Naive thymus-derived CD4-positive, alpha-beta T cell (primary cell): ENCODE data around the gene MYOM1. TPM values are rescaled to one million over a fixed set of nuclear protein-coding genes. Genes with fewer than 3 reads are reported as not detected.

Experiments
- ATAC-seq: fragments of 150-1000 bp; cut with Tn5 transposase; 2 replicates; pipeline ENCODE4 v1.10.0; 2021; ENCODE audit warnings: mild to moderate bottlenecking, moderate library complexity
- CTCF ChIA-PET: fragments of 350-600 bp; sonication (Branson Sonifier 250); formaldehyde crosslinking; loops from one replicate; lab custom pipeline; 2021; ENCODE audit warnings: antibody characterized with exemption; lab: Charles Lee
- POLR2A ChIA-PET: fragments of 350-600 bp; sonication (Branson Sonifier 250); formaldehyde crosslinking; loops from one replicate; lab custom pipeline; 2021; ENCODE audit warnings: antibody characterized with exemption, inconsistent platforms; lab: Charles Lee
- DNase-seq, 9 donors: peaks; one replicate each; pipeline versions ENCODE4 v3.0.0 to v3.0.0-alpha.2; 2020 to 2022; ENCODE audit warnings: mixed read lengths in 1 of 9
- H3K27ac ChIP-seq: one replicate; pipeline ENCODE4 v1.7.0; 2013; ENCODE audit warnings: mild to moderate bottlenecking, low read depth, low read length, moderate library complexity
- H3K27me3 ChIP-seq, 2 donors: one replicate each; pipeline ENCODE4 v1.7.0; 2013; ENCODE audit warnings: low read length in 2 of 2, mild to moderate bottlenecking in 2 of 2, moderate library complexity in 2 of 2; ENCODE audit not compliant: control insufficient read depth in 2 of 2, insufficient read depth in 2 of 2
- H3K36me3 ChIP-seq, 3 experiments: 1 replicate in 2 of 3; 2 replicates in 1 of 3; pipeline ENCODE4 v1.7.0; 2013; ENCODE audit warnings: low read length in 3 of 3, mild to moderate bottlenecking in 3 of 3, moderate library complexity in 1 of 3; ENCODE audit not compliant: insufficient read depth in 3 of 3, control insufficient read depth in 2 of 3
- H3K4me1 ChIP-seq, 2 donors: one replicate each; pipeline ENCODE4 v1.7.0; 2013; ENCODE audit warnings: low read length in 2 of 2, mild to moderate bottlenecking in 2 of 2, moderate library complexity in 1 of 2; ENCODE audit not compliant: control insufficient read depth in 2 of 2, insufficient read depth in 2 of 2
- H3K4me3 ChIP-seq: 2 replicates; pipeline ENCODE4 v1.7.0; 2013; ENCODE audit warnings: mild to moderate bottlenecking, low read length
- H3K9me3 ChIP-seq, 3 experiments: 1 replicate in 2 of 3; 2 replicates in 1 of 3; pipeline ENCODE4 v1.7.0; 2013; ENCODE audit warnings: low read length in 3 of 3; ENCODE audit not compliant: control insufficient read depth in 2 of 3
- H3K27ac Mint-ChIP-seq, 9 donors: one replicate each; pipeline ENCODE4 v1.8.0; 2020 to 2022; ENCODE audit warnings: mixed read lengths in 9 of 9, mild to moderate bottlenecking in 8 of 9, moderate library complexity in 5 of 9, inconsistent platforms in 2 of 9
- H3K27me3 Mint-ChIP-seq, 5 donors: one replicate each; pipeline ENCODE4 v1.8.0; 2021 to 2022; ENCODE audit warnings: mixed read lengths in 5 of 5, mild to moderate bottlenecking in 1 of 5
- H3K36me3 Mint-ChIP-seq, 5 donors: one replicate each; pipeline ENCODE4 v1.8.0; 2020 to 2022; ENCODE audit warnings: mixed read lengths in 5 of 5, mild to moderate bottlenecking in 3 of 5, inconsistent platforms in 1 of 5
- H3K4me1 Mint-ChIP-seq, 7 donors: one replicate each; pipeline ENCODE4 v1.8.0; 2020 to 2022; ENCODE audit warnings: mixed read lengths in 7 of 7, mild to moderate bottlenecking in 3 of 7, inconsistent platforms in 1 of 7
- H3K4me3 Mint-ChIP-seq, 10 donors: one replicate each; pipeline ENCODE4 v1.8.0; 2020 to 2022; ENCODE audit warnings: mild to moderate bottlenecking in 10 of 10, mixed read lengths in 10 of 10, moderate library complexity in 6 of 10, inconsistent platforms in 2 of 10
- H3K9me3 Mint-ChIP-seq, 11 donors: one replicate each; pipeline ENCODE4 v1.8.0; 2020 to 2022; ENCODE audit warnings: mixed read lengths in 11 of 11, mild to moderate bottlenecking in 4 of 11, inconsistent platforms in 1 of 11, moderate library complexity in 1 of 11
- intact Hi-C, 2 donors: fragments of 100-400 bp; cut with micrococcal nuclease; formaldehyde crosslinking; loops; one replicate each; pipeline ENCODE4 v1.15.1; 2023
- polyA plus RNA-seq, 2 donors: library from polyadenylated mRNA; unstranded; fragments of 300-500 nt; fragmentation: Illumina TruSeq; gene quantifications; one replicate each; pipeline ENCODE4 v1.2.3, GENCODE V29; 2021
- total RNA-seq, 6 experiments: library from RNA in 5 of 6; stranded (reverse) in 5 of 6; gene quantifications; 1 replicate in 5 of 6; 2 replicates in 1 of 6; pipeline ENCODE4 v1.2.3 and lab custom pipeline; 2021 to 2026

MYOM1 gene
- total and polyA plus RNA-seq, 7 experiments from 2014 or later = 0.83 to 6.7 (median 1.9) TPM

- no peak for ATAC-seq
Observed at GRCh38 chr18:3104190-3105054, 115.3 kb downstream of the MYOM1 start.

GRCh38 chr18:3103576-3103975 is 116.2 kb downstream of the MYOM1 start:
- intact Hi-C loops = no loop called here
- ATAC-seq = no peak
- Mint-ChIP-seq H3K4me3 (no peak overlapping the region), H3K4me1 (peaks cover 0 to 11% (median 5%) of the 10 kb centered on the region in 7 donors), H3K27ac (no peak overlapping the region), H3K27me3 (peaks cover 0 to 2% (median 0%) of the 10 kb centered on the region in 5 donors), H3K9me3 (no peaks in the 10 kb centered on the region), H3K36me3 (peaks cover 0 to 23% (median 7%) of the 10 kb centered on the region in 5 donors)
- CTCF ChIA-PET = no interaction called here
- Histone ChIP-seq H3K36me3 (no peaks in the 10 kb centered on the region), H3K27ac (no peak overlapping the region), H3K4me1 (peaks cover 0 to under 1% of the 10 kb centered on the region in 2 donors), H3K27me3 (no peaks in the 10 kb centered on the region), H3K4me3 (no peak overlapping the region), H3K9me3 (no peaks in the 10 kb centered on the region)
- POLR2A ChIA-PET = no interaction called here
- no peak for DNase-seq

More at GRCh38 chr18:3104190-3105054, 115.3 kb downstream of the MYOM1 start:
- no peak for DNase-seq
- Mint-ChIP-seq H3K4me3 (no peak overlapping the region), H3K36me3 (peaks cover 0 to 20% (median 7%) of the 10 kb centered on the region in 5 donors), H3K9me3 (no peaks in the 10 kb centered on the region), H3K27me3 (peaks cover 0 to 2% (median 0%) of the 10 kb centered on the region in 5 donors), H3K4me1 (peaks cover 0 to 4% (median 0%) of the 10 kb centered on the region in 7 donors), H3K27ac (no peak overlapping the region)
- no peak overlapping the region for H3K27ac ChIP-seq
- H3K27me3 ChIP-seq = no peaks in the 10 kb centered on the region
- H3K4me1 ChIP-seq = no peaks in the 10 kb centered on the region
- H3K4me3 ChIP-seq = no peak overlapping the region
- CTCF ChIA-PET = no interaction called here
- H3K36me3 ChIP-seq = no peaks in the 10 kb centered on the region
- intact Hi-C loops = no loop called here
- H3K9me3 ChIP-seq = no peaks in the 10 kb centered on the region
- POLR2A ChIA-PET = no interaction called here

- H3K4me1 Mint-ChIP-seq = peaks cover under 1 to 14% (median 6%) of the 10 kb centered on the region in 7 donors
- H3K4me3 ChIP-seq = no peak overlapping the region
- ATAC-seq (no peak), DNase-seq (no peak)
- no peak overlapping the region for H3K27ac Mint-ChIP-seq
- no peak overlapping the region for H3K27ac ChIP-seq
- ChIA-PET CTCF (no interaction called here), POLR2A (no interaction called here)
- H3K9me3 ChIP-seq = no peaks in the 10 kb centered on the region
- H3K27me3 ChIP-seq = no peaks in the 10 kb centered on the region
- H3K27me3 Mint-ChIP-seq = peaks cover 0 to 2% (median 0%) of the 10 kb centered on the region in 5 donors
- H3K4me1 ChIP-seq = peaks cover 0 to 4% of the 10 kb centered on the region in 2 donors
- H3K4me3 Mint-ChIP-seq = no peak overlapping the region
- H3K9me3 Mint-ChIP-seq = no peaks in the 10 kb centered on the region
- no peaks in the 10 kb centered on the region for H3K36me3 ChIP-seq
- intact Hi-C loops = no loop called here
- H3K36me3 Mint-ChIP-seq = peaks cover 0 to 23% (median 7%) of the 10 kb centered on the region in 5 donors
Observed at GRCh38 chr18:3102983-3103382, 116.8 kb downstream of the MYOM1 start.

DNA sequence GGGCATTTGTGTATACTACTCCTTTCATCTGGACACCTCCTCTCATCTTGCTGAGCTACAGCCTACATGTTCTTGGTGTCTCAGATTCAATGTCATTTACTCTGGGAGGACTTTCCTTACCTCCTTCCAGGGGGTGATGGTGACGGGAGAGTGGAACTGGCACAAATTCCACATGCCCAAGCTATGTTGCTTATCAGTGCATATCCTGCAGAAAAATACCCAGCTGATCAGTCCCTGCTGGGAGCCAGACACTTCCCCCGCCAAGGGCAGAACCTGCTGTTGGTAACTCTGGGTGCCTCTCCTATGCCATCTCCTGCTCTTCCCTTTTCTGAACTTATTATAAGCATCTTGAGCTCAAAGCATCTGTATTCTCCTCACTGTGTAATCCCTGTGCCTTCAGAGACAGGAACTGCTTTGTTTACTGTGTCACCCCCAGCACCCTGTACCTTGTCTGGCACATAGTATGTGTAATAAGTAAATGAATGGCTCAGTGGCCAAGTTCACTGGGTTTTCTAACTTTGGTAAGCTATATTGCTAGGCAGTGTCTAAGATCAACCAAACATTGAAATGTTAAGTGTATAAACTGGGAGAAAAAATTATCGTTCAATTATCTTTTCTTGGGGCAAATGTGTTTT is 119.2 kb downstream of the MYOM1 start:
- Histone ChIP-seq H3K36me3 (no peaks in the 10 kb centered on the region), H3K27me3 (no peaks in the 10 kb centered on the region), H3K4me1 (peaks cover 13 to 20% of the 10 kb centered on the region in 2 donors), H3K9me3 (no peaks in the 10 kb centered on the region), H3K4me3 (no peak overlapping the region), H3K27ac (no peak overlapping the region)
- POLR2A ChIA-PET = interaction anchor here (0.5 kb wide), 1 partner anchor 10 kb away, joined by 3 read pairs; no protein-coding TSS in a partner anchor
- intact Hi-C loops = loop anchor here in 1 of 2 donors (2.0 kb wide), 1 partner anchor 28 kb away; no protein-coding TSS in a partner anchor
- CTCF ChIA-PET = no interaction called here
- peaks cover 0 to 23% (median 7%) of the 10 kb centered on the region in 5 donors for H3K36me3 Mint-ChIP-seq
- DNase-seq (no peak), ATAC-seq (no peak)
- H3K9me3 Mint-ChIP-seq = no peaks in the 10 kb centered on the region
- H3K27ac Mint-ChIP-seq = no peak overlapping the region
- peaks cover 15 to 38% (median 28%) of the 10 kb centered on the region in 7 donors for H3K4me1 Mint-ChIP-seq
- H3K4me3 Mint-ChIP-seq = no peak overlapping the region
- H3K27me3 Mint-ChIP-seq = peaks cover 0 to 2% (median 0%) of the 10 kb centered on the region in 5 donors

DNA sequence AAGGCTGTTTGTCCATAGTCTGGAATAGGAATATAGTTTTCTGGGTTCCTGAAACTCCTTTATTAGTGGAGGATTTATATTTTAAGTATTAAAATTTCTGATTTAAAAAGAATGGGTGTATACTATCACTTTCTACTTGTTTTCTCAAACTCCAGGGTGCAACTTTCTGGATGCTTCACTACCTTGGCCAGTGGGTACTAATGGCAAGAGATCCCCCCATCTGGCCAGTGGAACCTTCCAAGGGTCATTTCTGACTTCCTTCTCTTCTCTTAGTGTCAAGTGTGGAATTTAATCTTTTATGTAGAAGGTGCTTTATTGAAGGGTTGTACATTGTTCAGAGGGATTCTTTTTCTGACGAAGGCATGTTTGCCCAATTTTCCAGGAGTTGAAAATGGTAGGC is 120.4 kb downstream of the MYOM1 start:
- peak overlapping the region in 1 of 9 donors; percentile 11 for H3K27ac Mint-ChIP-seq
- ChIA-PET POLR2A (no interaction called here), CTCF (no interaction called here)
- H3K4me1 Mint-ChIP-seq = peaks cover 17 to 40% (median 28%) of the 10 kb centered on the region in 7 donors
- intact Hi-C loops = no loop called here
- H3K36me3 Mint-ChIP-seq = peaks cover 0 to 23% (median 7%) of the 10 kb centered on the region in 5 donors
- Histone ChIP-seq H3K27me3 (no peaks in the 10 kb centered on the region), H3K4me1 (peaks cover 13 to 20% of the 10 kb centered on the region in 2 donors), H3K4me3 (no peak overlapping the region), H3K9me3 (no peaks in the 10 kb centered on the region), H3K27ac (no peak overlapping the region), H3K36me3 (no peaks in the 10 kb centered on the region)
- H3K27me3 Mint-ChIP-seq = peaks cover 0 to under 1% (median 0%) of the 10 kb centered on the region in 5 donors
- no peak overlapping the region for H3K4me3 Mint-ChIP-seq
- H3K9me3 Mint-ChIP-seq = no peaks in the 10 kb centered on the region
- no peak for ATAC-seq
- no peak for DNase-seq

DNA sequence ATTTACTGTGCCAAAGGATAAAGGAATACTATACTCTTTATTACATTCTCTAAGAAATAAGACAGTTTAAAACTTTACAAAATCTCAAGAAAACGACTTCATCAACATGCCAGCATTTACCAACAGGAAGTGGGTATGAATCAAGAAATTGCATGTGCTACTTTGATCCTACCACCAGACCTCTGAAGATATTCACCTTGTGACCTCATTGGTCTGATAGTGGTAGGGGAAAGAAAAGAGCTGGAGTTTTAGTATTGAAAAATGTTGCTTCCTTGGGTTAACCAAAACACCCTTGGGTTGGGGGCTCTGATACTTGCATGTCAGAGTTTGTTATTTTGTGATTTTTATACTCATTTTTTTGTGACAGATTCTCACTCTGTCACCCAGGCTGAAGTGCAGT is 122.7 kb downstream of the MYOM1 start:
- H3K4me3 Mint-ChIP-seq = peak overlapping the region in 9 of 10 donors; percentile 4 to 75 (median 57)
- H3K27me3 Mint-ChIP-seq = no peaks in the 10 kb centered on the region
- peak overlapping the region in 8 of 9 donors; percentile 7 to 94 (median 84) for H3K27ac Mint-ChIP-seq
- ATAC-seq (peak; percentile 95), DNase-seq (peak in 7 of 9 donors; percentile 62 to 87 (median 83))
- peaks cover 0 to 16% (median 2%) of the 10 kb centered on the region in 5 donors for H3K36me3 Mint-ChIP-seq
- Histone ChIP-seq H3K9me3 (no peaks in the 10 kb centered on the region), H3K27ac (no peak overlapping the region), H3K36me3 (no peaks in the 10 kb centered on the region), H3K4me1 (peaks cover 13 to 20% of the 10 kb centered on the region in 2 donors), H3K4me3 (no peak overlapping the region), H3K27me3 (no peaks in the 10 kb centered on the region)
- intact Hi-C loops = loop anchor here in 1 of 2 donors (1.0 kb wide), 2 partner anchors 9 to 36 kb away; no protein-coding TSS in a partner anchor
- no peaks in the 10 kb centered on the region for H3K9me3 Mint-ChIP-seq
- ChIA-PET CTCF (interaction anchor here (0.6 to 2.2 kb wide), 8 partner anchors 9 to 135 kb away, joined by 3 to 11 read pairs (median 4); no protein-coding TSS in a partner anchor), POLR2A (interaction anchor here (1.0 to 1.8 kb wide), 4 partner anchors 9 to 35 kb away, joined by 3 to 12 read pairs (median 4); no protein-coding TSS in a partner anchor)
- peaks cover 17 to 40% (median 28%) of the 10 kb centered on the region in 7 donors for H3K4me1 Mint-ChIP-seq
